ENCODE measurements around the gene ADO.

- no peak for TF ChIP-seq CTCF (IDR thresholded peaks at IDR 0.05; ENCODE audit: poor library complexity)
- TF ChIP-seq EZH2 (IDR thresholded peaks at IDR 0.05; ENCODE audit: borderline replicate concordance): no peak
These were observed 945 bp downstream of the ADO start for GRCh38 chr10:62805231-62806099.
